T-helper 2 cell treated with Interferon-gamma antibody and Interleukin-4, amounts not matched to agents 100 ng/mL and 5 ng/mL, for 36 hours (primary cell): ENCODE results near the gene PJA2. TPM values are rescaled to one million over a fixed set of nuclear protein-coding genes. Genes with fewer than 3 reads are reported as not detected.
"Not testable (repeated sequence)": the region's sequence is repeated elsewhere in the genome, so short reads cannot be mapped to it uniquely, and the experiment has no call there.

Source experiments
- intact Hi-C: fragments of 100-400 bp; cut with micrococcal nuclease; formaldehyde crosslinking; loops from one replicate; pipeline ENCODE4 v1.15.1; 2023
- total RNA-seq: library from RNA; stranded (reverse); gene quantifications from 2 replicates; pipeline ENCODE4 v1.2.3, GENCODE V29; 2022

PJA2 gene, protein sequence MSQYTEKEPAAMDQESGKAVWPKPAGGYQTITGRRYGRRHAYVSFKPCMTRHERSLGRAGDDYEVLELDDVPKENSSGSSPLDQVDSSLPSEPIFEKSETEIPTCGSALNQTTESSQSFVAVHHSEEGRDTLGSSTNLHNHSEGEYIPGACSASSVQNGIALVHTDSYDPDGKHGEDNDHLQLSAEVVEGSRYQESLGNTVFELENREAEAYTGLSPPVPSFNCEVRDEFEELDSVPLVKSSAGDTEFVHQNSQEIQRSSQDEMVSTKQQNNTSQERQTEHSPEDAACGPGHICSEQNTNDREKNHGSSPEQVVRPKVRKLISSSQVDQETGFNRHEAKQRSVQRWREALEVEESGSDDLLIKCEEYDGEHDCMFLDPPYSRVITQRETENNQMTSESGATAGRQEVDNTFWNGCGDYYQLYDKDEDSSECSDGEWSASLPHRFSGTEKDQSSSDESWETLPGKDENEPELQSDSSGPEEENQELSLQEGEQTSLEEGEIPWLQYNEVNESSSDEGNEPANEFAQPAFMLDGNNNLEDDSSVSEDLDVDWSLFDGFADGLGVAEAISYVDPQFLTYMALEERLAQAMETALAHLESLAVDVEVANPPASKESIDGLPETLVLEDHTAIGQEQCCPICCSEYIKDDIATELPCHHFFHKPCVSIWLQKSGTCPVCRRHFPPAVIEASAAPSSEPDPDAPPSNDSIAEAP
- 49.7 and 51.5 TPM in 2 replicates for total RNA-seq

- intact Hi-C loops, result loop anchor here (1.0 to 2.0 kb wide), 9 partner anchors 29 to 1815 kb away; partner anchors contain the start of genes CAMK4, FBXL17, MAN2A1 and SLC25A46
Observed at GRCh38 chr5:109409844-109410388, at the start of gene PJA2. TSS of gene PJA2 (minus strand) at chr5:109409974. CDS start at chr5:109383433, 26,541 bp downstream.

- intact Hi-C loops, result no loop called here
Observed at GRCh38 chr5:109455598-109456096, 45.9 kb upstream of the PJA2 start.

DNA sequence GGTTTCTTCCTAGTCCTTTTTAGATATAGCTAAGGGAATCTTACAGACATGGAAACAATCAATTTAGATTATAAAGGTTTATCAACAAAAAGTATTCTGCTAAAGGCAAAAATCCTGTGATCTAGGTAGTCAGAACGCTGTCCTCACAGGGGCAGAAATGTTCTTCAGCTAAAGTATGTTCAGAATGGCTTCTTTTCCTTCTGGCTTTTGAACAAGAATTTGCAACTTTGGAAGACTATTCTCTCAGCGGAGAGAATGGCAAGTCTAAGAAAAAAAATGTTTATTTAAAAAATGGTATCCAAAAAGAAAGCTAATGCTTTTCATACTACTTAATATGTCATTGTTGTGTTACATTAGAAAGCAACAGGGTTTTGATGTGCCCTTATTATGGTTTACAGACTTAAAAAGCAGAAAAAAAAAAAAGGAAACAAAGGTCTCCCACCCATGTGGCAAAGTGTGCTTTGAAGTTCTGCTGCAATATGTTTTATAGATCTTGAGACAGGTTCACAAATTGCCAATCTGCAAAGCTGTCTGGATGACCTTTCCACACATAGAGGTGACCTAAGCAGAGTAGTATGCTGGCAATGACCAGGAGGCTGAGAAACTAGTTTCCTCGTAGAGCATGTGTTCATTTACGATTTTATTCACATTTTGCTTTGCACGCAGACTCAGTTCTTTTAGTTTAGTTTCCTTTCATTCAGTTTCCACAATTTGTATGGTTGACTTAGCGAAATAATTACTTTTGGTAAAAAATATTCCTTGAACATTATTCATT, 45.1 kb upstream of the PJA2 start:
- intact Hi-C loops, result no loop called here

DNA sequence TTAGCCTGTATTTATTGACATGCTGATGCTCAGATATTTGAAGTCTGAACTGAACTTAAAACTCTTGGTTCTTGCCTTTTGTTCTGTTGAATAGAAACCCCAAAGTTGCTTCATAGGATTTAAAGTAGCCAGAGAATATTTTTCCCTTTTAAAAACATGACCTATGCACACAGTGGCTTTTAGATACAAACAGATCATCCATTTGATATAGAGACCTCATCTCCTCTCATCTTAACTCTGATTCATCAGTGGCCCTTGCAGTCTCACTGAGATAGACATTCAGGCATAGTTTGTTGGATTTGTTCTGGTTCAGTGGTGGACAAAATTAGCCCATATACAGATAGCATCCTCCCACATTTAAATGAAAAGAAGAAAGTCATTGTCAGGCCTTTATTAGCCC, 43.5 kb upstream of the PJA2 start:
- intact Hi-C loops, result no loop called here

DNA sequence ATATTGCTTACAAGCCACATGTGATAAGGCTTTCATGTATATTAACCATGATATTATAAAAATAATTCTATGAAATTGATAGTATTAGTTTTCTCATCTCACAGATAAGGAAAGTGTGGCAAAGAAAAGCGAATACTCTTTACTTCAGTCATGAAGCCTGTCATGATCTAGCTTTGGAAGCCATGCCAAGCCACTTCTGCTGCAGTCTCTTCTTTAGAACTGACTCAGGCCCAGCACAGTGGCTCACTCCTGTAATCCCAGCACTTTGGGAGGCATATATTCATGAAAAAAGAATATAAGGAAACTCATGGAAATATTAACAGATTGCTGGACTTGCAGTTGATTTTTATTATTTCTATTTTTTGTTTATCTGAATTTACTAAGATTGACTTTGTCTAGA, 42.9 kb upstream of the PJA2 start:
- intact Hi-C loops, result no loop called here

DNA sequence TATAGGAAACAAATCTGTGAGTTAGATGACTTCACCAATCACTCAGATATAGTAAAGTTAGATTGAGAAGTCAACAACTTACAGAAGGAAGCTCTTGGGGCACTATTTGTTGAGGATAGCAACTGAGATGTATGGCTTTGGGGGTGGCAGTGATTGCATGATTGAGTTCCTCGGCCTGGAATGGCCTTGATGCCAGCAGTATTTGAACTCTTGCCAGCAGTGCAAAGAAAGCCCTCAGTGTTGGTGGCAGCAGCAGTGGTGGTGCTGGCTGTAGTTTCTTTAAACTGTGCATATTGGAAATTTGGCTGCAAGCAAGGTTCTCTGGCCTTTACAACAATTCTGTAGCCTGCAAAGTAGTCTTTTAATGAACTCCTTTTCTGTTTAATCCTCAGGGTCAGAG, 41.4 kb upstream of the PJA2 start:
- intact Hi-C loops, result no loop called here

- intact Hi-C loops, result no loop called here
Observed at GRCh38 chr5:109450129-109450877, 40.5 kb upstream of the PJA2 start.

GRCh38 chr5:109448838-109449237, 39.1 kb upstream of the PJA2 start:
- intact Hi-C loops, result no loop called here

DNA sequence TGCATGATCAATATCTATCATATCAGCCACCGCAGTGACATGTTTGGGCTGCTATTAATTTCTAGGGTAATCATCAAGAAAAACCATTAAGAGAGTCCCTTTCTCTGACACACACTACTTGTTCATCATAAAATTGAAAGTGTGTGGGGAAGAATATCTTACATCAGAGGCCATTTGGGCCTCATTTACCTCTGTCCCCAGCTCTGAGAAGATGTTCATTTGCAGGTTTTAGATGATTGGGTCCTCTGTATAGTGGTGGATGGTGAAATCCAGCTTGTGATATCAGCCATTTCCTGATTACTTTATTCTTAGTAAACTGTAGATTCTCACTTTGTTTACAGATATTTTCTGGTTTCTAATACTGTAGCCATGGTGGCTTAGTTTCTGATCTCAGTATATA, 29.8 kb upstream of the PJA2 start:
- intact Hi-C loops, result loop anchor here (1.0 to 2.0 kb wide), 3 partner anchors 29 to 797 kb away; no protein-coding TSS in a partner anchor

DNA sequence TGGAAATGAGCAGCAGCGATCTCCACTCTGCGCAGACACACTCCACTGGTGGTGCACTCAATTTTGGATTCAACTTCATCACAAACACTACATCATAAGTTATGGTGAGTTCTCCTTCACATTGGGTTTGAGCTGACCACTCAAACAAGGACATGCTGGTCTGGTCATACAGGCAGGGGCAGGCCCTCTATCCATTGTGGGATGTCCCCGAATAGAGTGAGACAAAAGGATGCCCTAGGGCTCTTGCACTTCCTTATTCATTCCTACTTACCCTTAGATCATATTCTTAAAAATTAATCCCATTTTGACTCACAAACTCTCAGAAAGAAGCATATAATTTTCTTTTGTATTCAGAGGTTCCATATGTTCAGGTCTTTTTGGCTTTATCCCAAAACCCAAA, 16.3 kb upstream of the PJA2 start:
- intact Hi-C loops, result no loop called here

GRCh38 chr5:109425521-109425920, 15.7 kb upstream of the PJA2 start:
- intact Hi-C loops, result not testable (repeated sequence)

DNA sequence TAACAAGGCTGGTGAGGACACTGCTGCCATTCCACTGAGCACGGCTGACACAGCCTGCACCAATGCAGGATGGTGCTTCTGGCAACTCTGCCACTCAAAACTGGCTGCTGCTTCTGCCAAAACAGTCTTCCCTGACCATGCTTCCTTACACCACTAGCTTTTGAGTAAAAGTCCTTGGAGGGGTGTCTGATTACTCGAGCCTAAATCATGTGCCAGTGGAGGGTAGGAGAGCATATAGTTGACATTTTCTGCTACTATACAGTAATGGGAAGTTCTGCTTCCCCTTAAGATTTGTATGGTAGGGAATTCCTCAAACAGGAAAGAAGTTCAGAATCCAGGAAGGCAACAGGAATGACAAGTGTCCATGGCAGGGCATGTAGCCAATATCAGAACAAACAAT, 12.2 kb upstream of the PJA2 start:
- intact Hi-C loops, result no loop called here

- intact Hi-C loops, result no loop called here
Observed at GRCh38 chr5:109418712-109419352, 9.1 kb upstream of the PJA2 start.

DNA sequence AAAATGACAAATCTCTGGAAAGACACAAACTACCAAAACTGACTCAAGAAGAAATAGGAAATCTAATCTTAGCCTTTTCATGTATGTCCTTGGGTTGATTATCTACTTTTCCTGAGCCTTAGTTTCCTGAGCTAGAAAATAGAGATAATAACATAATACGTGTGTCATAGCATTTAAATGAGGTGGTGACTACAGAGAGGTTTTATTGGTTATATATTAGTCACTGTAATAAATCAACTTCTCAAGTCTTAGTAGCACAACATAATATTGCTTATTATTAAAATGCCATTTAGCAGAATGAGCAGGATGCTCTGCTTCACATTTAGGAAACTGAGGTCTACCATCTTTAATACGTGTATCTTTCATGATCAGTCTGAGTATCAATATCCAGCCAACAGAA, 7.1 kb upstream of the PJA2 start:
- intact Hi-C loops, result no loop called here

GRCh38 chr5:109413921-109414461, 4.2 kb upstream of the PJA2 start:
- intact Hi-C loops, result not testable (repeated sequence)

DNA sequence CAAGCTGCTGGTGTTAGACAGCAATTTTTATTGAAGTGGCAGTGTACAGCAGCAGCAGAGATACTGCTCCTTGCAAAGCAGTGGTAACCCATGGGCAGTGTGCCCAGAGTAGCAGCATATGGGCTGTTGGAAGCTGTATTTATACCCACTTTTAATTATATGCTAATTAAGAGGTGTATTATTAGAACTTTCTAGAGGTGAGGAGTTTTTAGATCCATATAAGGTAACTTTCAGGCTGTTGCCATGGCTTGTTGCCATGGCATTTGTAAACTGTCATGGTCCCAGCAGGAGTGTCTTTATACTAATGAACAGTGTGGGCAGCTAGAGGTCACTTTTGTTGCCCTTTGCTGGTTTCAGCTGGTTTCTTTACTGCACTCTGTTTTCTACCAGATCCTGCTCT, 3.7 kb upstream of the PJA2 start:
- intact Hi-C loops, result no loop called here

DNA sequence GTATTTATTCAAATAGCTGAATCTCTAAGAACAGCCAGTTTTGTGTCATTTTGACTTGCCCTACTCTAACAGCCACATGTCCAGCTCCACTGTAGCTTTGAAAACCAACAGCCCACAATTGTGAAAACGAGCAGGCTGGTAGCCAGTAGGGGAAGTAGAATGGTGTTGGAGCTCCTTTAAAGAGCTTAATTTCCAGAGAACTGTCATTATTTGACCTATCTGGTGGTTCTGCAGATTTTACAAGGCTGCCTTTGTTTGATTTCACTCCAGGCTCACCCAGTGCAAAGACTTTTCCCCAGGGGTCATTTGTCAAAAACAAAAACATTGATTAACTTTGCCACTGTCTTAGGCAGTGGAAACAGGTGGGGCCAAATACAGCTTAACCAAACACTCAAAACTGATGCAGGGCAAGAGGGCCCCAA, 3.2 kb upstream of the PJA2 start:
- intact Hi-C loops, result no loop called here

- intact Hi-C loops, result loop anchor here (2.0 kb wide), 5 partner anchors 27 to 1813 kb away; partner anchors contain the start of genes CAMK4 and SLC25A46
Observed at GRCh38 chr5:109411627-109412026, 1.9 kb upstream of the PJA2 start.

DNA sequence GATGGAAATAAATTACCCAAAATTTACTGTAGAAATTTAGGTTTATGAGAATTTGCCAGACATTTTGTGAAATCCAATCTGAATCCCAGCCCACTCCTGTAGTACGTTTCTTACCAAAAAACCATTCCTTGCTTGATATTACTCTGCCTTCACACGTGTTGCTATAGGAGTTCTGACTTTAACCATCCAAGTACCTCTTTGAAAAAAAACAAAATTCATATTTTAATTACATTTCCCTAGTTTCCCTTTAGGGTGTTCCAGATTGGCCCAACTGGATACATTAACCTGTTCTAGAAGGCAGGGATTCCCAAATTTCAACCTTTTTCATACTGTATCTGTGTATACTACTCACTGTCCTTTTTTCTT, 1.4 kb upstream of the PJA2 start:
- intact Hi-C loops, result loop anchor here (2.0 kb wide), 5 partner anchors 28 to 1814 kb away; partner anchors contain the start of genes CAMK4 and SLC25A46
